ENCODE measurements around the gene TSPAN15.

Gene TSPAN15

GRCh38 chr10:69496352-69497230 is 45.3 kb downstream of the TSPAN15 start:
- no peak overlapping the region for H3K27ac ChIP-seq (ENCODE audit: low read depth, low read length)
- H4K20me1 ChIP-seq (ENCODE audit: low read depth, low read length), result no peaks in the 10 kb centered on the region
- H2AFZ ChIP-seq (ENCODE audit: low read depth, low read length, severe bottlenecking), result no peak overlapping the region
- no peaks in the 10 kb centered on the region for H3K27me3 ChIP-seq (ENCODE audit: low read length)
- H3K79me2 ChIP-seq (ENCODE audit: insufficient read depth, low read length), result no peaks in the 10 kb centered on the region
- H3K4me2 ChIP-seq (ENCODE audit: low read depth, low read length, poor library complexity, severe bottlenecking), result no peak overlapping the region
- H3K9me2 ChIP-seq (replicated peaks; ENCODE audit: insufficient read depth, low read length), result no peaks in the 10 kb centered on the region
- H3F3A ChIP-seq (ENCODE audit: insufficient read depth), result no peaks in the 10 kb centered on the region
- H3K4me3 ChIP-seq (ENCODE audit: insufficient read depth, low read length, poor library complexity, severe bottlenecking), result no peak overlapping the region
- H3K9ac ChIP-seq (ENCODE audit: low read length), result no peak overlapping the region
- no peaks in the 10 kb centered on the region for H3K9me3 ChIP-seq (ENCODE audit: insufficient read depth, low read length)
- H3K36me3 ChIP-seq (ENCODE audit: low read length), result no peaks in the 10 kb centered on the region
- TF ChIP-seq, protein P1, sequence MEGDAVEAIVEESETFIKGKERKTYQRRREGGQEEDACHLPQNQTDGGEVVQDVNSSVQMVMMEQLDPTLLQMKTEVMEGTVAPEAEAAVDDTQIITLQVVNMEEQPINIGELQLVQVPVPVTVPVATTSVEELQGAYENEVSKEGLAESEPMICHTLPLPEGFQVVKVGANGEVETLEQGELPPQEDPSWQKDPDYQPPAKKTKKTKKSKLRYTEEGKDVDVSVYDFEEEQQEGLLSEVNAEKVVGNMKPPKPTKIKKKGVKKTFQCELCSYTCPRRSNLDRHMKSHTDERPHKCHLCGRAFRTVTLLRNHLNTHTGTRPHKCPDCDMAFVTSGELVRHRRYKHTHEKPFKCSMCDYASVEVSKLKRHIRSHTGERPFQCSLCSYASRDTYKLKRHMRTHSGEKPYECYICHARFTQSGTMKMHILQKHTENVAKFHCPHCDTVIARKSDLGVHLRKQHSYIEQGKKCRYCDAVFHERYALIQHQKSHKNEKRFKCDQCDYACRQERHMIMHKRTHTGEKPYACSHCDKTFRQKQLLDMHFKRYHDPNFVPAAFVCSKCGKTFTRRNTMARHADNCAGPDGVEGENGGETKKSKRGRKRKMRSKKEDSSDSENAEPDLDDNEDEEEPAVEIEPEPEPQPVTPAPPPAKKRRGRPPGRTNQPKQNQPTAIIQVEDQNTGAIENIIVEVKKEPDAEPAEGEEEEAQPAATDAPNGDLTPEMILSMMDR (IDR thresholded peaks at IDR 0.05; ENCODE audit: insufficient read depth, low read length, poor library complexity, severe bottlenecking), result no peak
- no peak for TF ChIP-seq EZH2phosphoT487 (conservative IDR thresholded peaks at IDR 0.05; ENCODE audit: low read length)

DNA sequence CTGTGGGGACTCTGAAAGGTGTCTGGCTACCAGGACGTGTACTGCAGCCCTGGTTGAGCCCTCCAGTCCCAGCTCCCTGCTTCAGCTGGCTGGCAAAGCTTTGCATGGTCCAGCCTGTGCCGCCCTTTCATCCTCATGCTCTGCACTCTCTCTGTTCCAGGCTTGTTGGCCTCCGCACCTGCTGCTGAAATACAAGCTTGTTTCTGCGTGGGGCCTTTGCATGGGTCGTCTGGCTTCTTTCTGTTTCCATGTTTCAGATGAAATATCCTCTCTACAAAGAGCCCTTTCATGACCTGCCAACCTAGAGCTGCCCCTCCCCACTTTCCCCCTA is 45.9 kb downstream of the TSPAN15 start:
- Histone ChIP-seq H3K4me2 (ENCODE audit: low read depth, low read length, poor library complexity, severe bottlenecking) (no peak overlapping the region), H3K27ac (ENCODE audit: low read depth, low read length) (no peak overlapping the region), H3K9me2 (replicated peaks; ENCODE audit: insufficient read depth, low read length) (no peaks in the 10 kb centered on the region), H4K20me1 (ENCODE audit: low read depth, low read length) (no peaks in the 10 kb centered on the region), H3K79me2 (ENCODE audit: insufficient read depth, low read length) (no peaks in the 10 kb centered on the region), H3K9ac (ENCODE audit: low read length) (no peak overlapping the region), H2AFZ (ENCODE audit: low read depth, low read length, severe bottlenecking) (no peak overlapping the region), H3K9me3 (ENCODE audit: insufficient read depth, low read length) (no peaks in the 10 kb centered on the region), H3K36me3 (ENCODE audit: low read length) (no peaks in the 10 kb centered on the region), H3K27me3 (ENCODE audit: low read length) (no peaks in the 10 kb centered on the region), H3F3A (ENCODE audit: insufficient read depth) (no peaks in the 10 kb centered on the region), H3K4me3 (ENCODE audit: insufficient read depth, low read length, poor library complexity, severe bottlenecking) (no peak overlapping the region)
- TF ChIP-seq, protein P1 (IDR thresholded peaks at IDR 0.05; ENCODE audit: insufficient read depth, low read length, poor library complexity, severe bottlenecking), result no peak
- TF ChIP-seq EZH2phosphoT487 (conservative IDR thresholded peaks at IDR 0.05; ENCODE audit: low read length), result no peak

- H3K9me2 ChIP-seq (replicated peaks; ENCODE audit: insufficient read depth, low read length), result no peaks in the 10 kb centered on the region
- TF ChIP-seq EZH2phosphoT487 (conservative IDR thresholded peaks at IDR 0.05; ENCODE audit: low read length), result no peak
- TF ChIP-seq, protein P1 (IDR thresholded peaks at IDR 0.05; ENCODE audit: insufficient read depth, low read length, poor library complexity, severe bottlenecking), result no peak
- no peak overlapping the region for H3K9ac ChIP-seq (ENCODE audit: low read length)
Observed at GRCh38 chr10:69497611-69498390, 46.5 kb downstream of the TSPAN15 start.

More at GRCh38 chr10:69497611-69498390, 46.5 kb downstream of the TSPAN15 start:
- no peaks in the 10 kb centered on the region for H4K20me1 ChIP-seq (ENCODE audit: low read depth, low read length)
- no peaks in the 10 kb centered on the region for H3K9me3 ChIP-seq (ENCODE audit: insufficient read depth, low read length)
- no peaks in the 10 kb centered on the region for H3K79me2 ChIP-seq (ENCODE audit: insufficient read depth, low read length)
- H2AFZ ChIP-seq (ENCODE audit: low read depth, low read length, severe bottlenecking), result no peak overlapping the region
- H3K27ac ChIP-seq (ENCODE audit: low read depth, low read length), result no peak overlapping the region
- H3K36me3 ChIP-seq (ENCODE audit: low read length), result no peaks in the 10 kb centered on the region
- H3F3A ChIP-seq (ENCODE audit: insufficient read depth), result no peaks in the 10 kb centered on the region
- no peaks in the 10 kb centered on the region for H3K27me3 ChIP-seq (ENCODE audit: low read length)
- H3K4me3 ChIP-seq (ENCODE audit: insufficient read depth, low read length, poor library complexity, severe bottlenecking), result no peak overlapping the region
- no peak overlapping the region for H3K4me2 ChIP-seq (ENCODE audit: low read depth, low read length, poor library complexity, severe bottlenecking)

Data from SU-DHL-6 (cell line).